Tibial nerve (tissue), 4 donors: Measurements from ENCODE around the gene PDLIM5. TPM values are rescaled to one million over a fixed set of nuclear protein-coding genes. Genes with fewer than 3 reads are reported as not detected.

Source experiments
- DNase-seq, 2 donors: peaks; one replicate each; pipeline ENCODE4 v3.0.0-alpha.2; 2019; ENCODE audit warnings: low spot score in 2 of 2
- H3K27ac ChIP-seq, 4 donors: fragments of 200-600 bp; sonication (generic) in 3 of 4; one replicate each; pipeline ENCODE4 v1.5.1; 2017 to 2019; ENCODE audit warnings: mild to moderate bottlenecking in 1 of 4
- H3K27me3 ChIP-seq, 2 donors: fragments of 200-600 bp; sonication (generic) in 1 of 2; one replicate each; pipeline versions ENCODE4 v1.5.1 to v1.6.0; 2017 to 2019
- H3K36me3 ChIP-seq, 3 donors: fragments of 200-600 bp; sonication (generic); one replicate each; pipeline ENCODE4 v1.5.1; 2018 to 2019
- H3K4me1 ChIP-seq, 4 donors: fragments of 200-600 bp; sonication (generic) in 3 of 4; one replicate each; pipeline ENCODE4 v1.5.1; 2017 to 2019
- H3K4me3 ChIP-seq, 4 donors: fragments of 200-600 bp; sonication (generic) in 3 of 4; one replicate each; pipeline ENCODE4 v1.5.1; 2017 to 2019; ENCODE audit warnings: mild to moderate bottlenecking in 1 of 4, moderate library complexity in 1 of 4
- H3K9me3 ChIP-seq, 4 donors: fragments of 200-600 bp; sonication (generic) in 3 of 4; one replicate each; pipeline ENCODE4 v1.5.1; 2017 to 2019
- CTCF ChIP-seq, 5 experiments: fragments of 200-600 bp in 3 of 5; fragments of 450-650 bp in 2 of 5; sonication (generic) in 3 of 5; IDR thresholded peaks; one replicate each; pipeline ENCODE4 v1.5.1; 2016 to 2019; ENCODE audit warnings: antibody characterized with exemption in 5 of 5, mild to moderate bottlenecking in 3 of 5, moderate library complexity in 2 of 5
- EP300 ChIP-seq, 2 donors: sonication (generic); formaldehyde crosslinking; IDR thresholded peaks; one replicate each; pipeline ENCODE4 v1.6.1; 2017; ENCODE audit warnings: antibody characterized with exemption in 2 of 2, mild to moderate bottlenecking in 1 of 2
- POLR2A ChIP-seq, 2 donors: fragments of 450-650 bp; IDR thresholded peaks; one replicate each; pipeline ENCODE4 v1.6.1; 2017; ENCODE audit warnings: antibody characterized with exemption in 2 of 2, mild to moderate bottlenecking in 2 of 2, moderate library complexity in 2 of 2
- WGBS, 2 donors: methylation state at CpG; one replicate each; pipeline ENCODE4 v1.1.5; 2018; 5-methylcytosine and 5-hydroxymethylcytosine counted together
- total RNA-seq, 4 donors: library from RNA; depleted of rRNA; stranded (reverse); fragments of >200 nt; gene quantifications; one replicate each; pipeline ENCODE4 v1.1.0, GENCODE V29; 2016

PDLIM5 gene
- total RNA-seq, 4 donors from 2014 or later: 73.5 to 117 (median 98.2) TPM

DNA sequence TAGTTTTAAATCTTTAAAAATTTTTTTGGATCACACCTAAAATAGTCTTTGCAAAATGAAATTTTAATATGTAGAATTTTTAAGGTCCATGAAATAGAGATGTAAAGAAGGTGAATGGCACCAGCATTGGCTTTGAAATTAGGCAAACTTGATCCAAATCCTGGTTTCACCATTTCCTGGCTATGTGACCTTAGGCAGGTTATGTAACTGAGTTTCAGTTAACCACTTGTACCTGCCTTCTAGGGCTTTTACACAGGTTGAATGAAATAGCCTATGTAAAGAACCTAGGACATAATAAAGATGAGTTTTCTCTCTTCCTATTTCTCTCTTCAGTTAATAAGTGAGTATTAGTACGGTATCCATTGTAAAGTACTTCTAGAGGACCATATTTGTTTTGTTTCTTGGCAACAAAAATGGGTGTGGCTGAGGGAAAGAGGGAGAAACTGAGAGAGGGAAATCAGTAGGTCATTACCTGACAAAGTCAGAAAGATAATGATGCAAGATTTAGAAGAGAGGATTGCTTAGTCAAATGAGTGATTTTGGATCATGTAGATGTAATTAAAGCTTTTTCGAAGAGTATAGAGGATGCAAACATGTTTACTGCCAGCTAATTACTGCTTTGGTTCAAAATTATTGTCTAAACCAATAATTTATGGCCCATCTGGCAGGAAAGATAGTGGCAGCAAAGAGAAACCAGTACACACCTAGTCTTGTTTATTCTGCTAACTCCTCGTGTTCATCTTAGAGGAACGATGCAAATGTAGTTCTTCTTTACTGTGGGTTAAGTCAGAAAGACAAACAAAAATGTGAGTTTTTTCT lies 81.9 kb downstream of the PDLIM5 start:
- no peaks in the 10 kb centered on the region for H3K9me3 ChIP-seq
- no peaks in the 10 kb centered on the region for H3K36me3 ChIP-seq
- H3K4me3 ChIP-seq: no peak overlapping the region
- peaks cover 3 to 71% (median 23%) of the 10 kb centered on the region in 4 donors for H3K4me1 ChIP-seq
- no peak for TF ChIP-seq POLR2A (IDR thresholded peaks at IDR 0.05)
- TF ChIP-seq EP300 (IDR thresholded peaks at IDR 0.05): no peak
- TF ChIP-seq CTCF (IDR thresholded peaks at IDR 0.05): no peak
- DNase-seq: no peak
- 74 to 77% methylated on average over 4 of the region's 4 CpGs for WGBS, 2 donors
- H3K27me3 ChIP-seq: no peaks in the 10 kb centered on the region
- H3K27ac ChIP-seq: no peak overlapping the region

DNA sequence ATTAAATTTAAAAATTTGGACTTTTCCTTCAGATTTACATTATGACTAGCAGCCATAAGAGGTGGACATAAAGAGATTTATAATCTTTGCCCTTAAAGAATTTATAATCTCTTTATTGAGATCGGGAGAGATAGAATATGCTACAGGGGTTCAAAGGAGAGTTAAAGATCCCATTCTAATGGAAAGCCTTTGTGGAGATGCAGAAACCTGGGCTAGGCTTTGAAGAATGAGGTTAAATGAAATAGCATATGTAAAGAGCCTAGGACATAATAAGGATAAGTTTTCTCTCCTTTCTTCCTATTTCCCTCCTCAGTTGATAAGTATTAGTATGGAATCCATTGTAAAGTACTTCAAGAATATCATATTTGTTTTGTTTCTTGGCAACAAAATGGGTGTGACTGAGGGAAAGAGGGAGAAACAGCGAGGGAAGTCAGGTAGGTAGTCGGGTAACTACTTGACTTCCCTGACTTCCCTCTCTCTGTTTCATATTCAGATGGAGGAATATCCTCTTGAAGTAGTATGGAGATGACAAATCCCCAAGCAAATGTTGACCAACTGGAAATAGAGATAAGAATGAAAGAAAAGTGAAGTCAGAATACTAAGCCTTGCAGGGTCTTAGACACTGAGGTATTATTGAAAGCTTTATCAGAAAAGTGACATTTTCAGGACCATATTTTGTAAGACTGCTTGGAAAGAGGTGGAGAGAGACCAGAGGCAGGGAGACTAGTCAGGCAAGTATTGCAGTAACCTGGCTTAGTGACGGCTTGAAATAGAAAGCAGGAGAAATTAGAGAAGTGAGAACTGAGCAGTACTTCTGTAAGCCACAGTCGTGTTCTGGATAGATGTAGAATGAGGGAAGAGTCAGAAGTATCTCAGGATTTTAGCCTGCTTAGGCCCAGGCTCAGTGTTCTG lies 82.9 kb downstream of the PDLIM5 start:
- Histone ChIP-seq H3K27me3 (no peaks in the 10 kb centered on the region), H3K27ac (peak overlapping the region in 1 of 4 donors; percentile 3), H3K9me3 (no peaks in the 10 kb centered on the region), H3K36me3 (no peaks in the 10 kb centered on the region), H3K4me1 (peaks cover 3 to 66% (median 23%) of the 10 kb centered on the region in 4 donors), H3K4me3 (no peak overlapping the region)
- 59 to 74% methylated on average over 5 of the region's 5 CpGs for WGBS, 2 donors
- DNase-seq: no peak
- no peak for TF ChIP-seq POLR2A (IDR thresholded peaks at IDR 0.05)
- no peak for TF ChIP-seq EP300 (IDR thresholded peaks at IDR 0.05)
- TF ChIP-seq CTCF (IDR thresholded peaks at IDR 0.05): no peak

- no peaks in the 10 kb centered on the region for H3K9me3 ChIP-seq
- H3K27ac ChIP-seq: peak overlapping the region in 1 of 4 donors; percentile 40
- 93 to 95% methylated on average over 3 of the region's 3 CpGs for WGBS, 2 donors
- H3K4me3 ChIP-seq: no peak overlapping the region
- peaks cover 3 to 53% (median 15%) of the 10 kb centered on the region in 4 donors for H3K4me1 ChIP-seq
- TF ChIP-seq EP300 (IDR thresholded peaks at IDR 0.05) (no peak), CTCF (IDR thresholded peaks at IDR 0.05) (no peak), POLR2A (IDR thresholded peaks at IDR 0.05) (no peak)
- H3K27me3 ChIP-seq: no peaks in the 10 kb centered on the region
- H3K36me3 ChIP-seq: no peaks in the 10 kb centered on the region
- DNase-seq: no peak
These were observed 84.3 kb downstream of the PDLIM5 start for GRCh38 chr4:94536049-94536448.

- Histone ChIP-seq H3K36me3 (no peaks in the 10 kb centered on the region), H3K27me3 (no peaks in the 10 kb centered on the region), H3K4me1 (peaks cover 3 to 51% (median 14%) of the 10 kb centered on the region in 4 donors), H3K27ac (peak overlapping the region in 1 of 4 donors; percentile 34), H3K9me3 (no peaks in the 10 kb centered on the region), H3K4me3 (no peak overlapping the region)
- no peak for DNase-seq
- WGBS, 2 donors: 63 to 70% methylated on average over 3 of the region's 3 CpGs
- TF ChIP-seq POLR2A (IDR thresholded peaks at IDR 0.05) (no peak), EP300 (IDR thresholded peaks at IDR 0.05) (no peak), CTCF (IDR thresholded peaks at IDR 0.05) (no peak)
These were observed 85.1 kb downstream of the PDLIM5 start for GRCh38 chr4:94536649-94537469.
